ENCODE measurements around the gene XXYLT1.
"Not testable (repeated sequence)": the region's sequence is repeated elsewhere in the genome, so short reads cannot be mapped to it uniquely, and the experiment has no call there.

XXYLT1 gene

GRCh38 chr3:195270817-195271409 is at the start of gene XXYLT1:
Gene XXYLT1 (minus strand): TSS chr3:195271159. CDS start chr3:195271058, 101 bp downstream.
- DNase-seq = peak; percentile 85

GRCh38 chr3:195319060-195319459 is 48.1 kb upstream of the XXYLT1 start:
- DNase-seq = no peak

- no peak for DNase-seq
Observed at GRCh38 chr3:195312714-195313113, 41.8 kb upstream of the XXYLT1 start.

GRCh38 chr3:195307711-195308110 is 36.8 kb upstream of the XXYLT1 start:
- DNase-seq = no peak

GRCh38 chr3:195306369-195306768 is 35.4 kb upstream of the XXYLT1 start:
- DNase-seq = no peak

- no peak for DNase-seq
Observed at GRCh38 chr3:195302431-195302830, 31.5 kb upstream of the XXYLT1 start.

GRCh38 chr3:195297446-195297845 is 26.5 kb upstream of the XXYLT1 start:
- no peak for DNase-seq

- no peak for DNase-seq
Observed at GRCh38 chr3:195296662-195297061, 25.7 kb upstream of the XXYLT1 start.

- DNase-seq = no peak
Observed at GRCh38 chr3:195291121-195291520, 20.2 kb upstream of the XXYLT1 start.

GRCh38 chr3:195290643-195291042 is 19.7 kb upstream of the XXYLT1 start:
- not testable (repeated sequence) for DNase-seq

GRCh38 chr3:195286115-195286872 is 15.3 kb upstream of the XXYLT1 start:
- DNase-seq = no peak

GRCh38 chr3:195285372-195285771 is 14.4 kb upstream of the XXYLT1 start:
- DNase-seq = no peak

- DNase-seq = no peak
Observed at GRCh38 chr3:195284842-195285241, 13.9 kb upstream of the XXYLT1 start.

- DNase-seq = no peak
Observed at GRCh38 chr3:195282961-195283360, 12.0 kb upstream of the XXYLT1 start.

GRCh38 chr3:195274259-195274966 is 3.5 kb upstream of the XXYLT1 start:
- DNase-seq = no peak

- DNase-seq = peak; percentile 84
Observed at GRCh38 chr3:195271410-195272243, 668 bp upstream of the XXYLT1 start.

GRCh38 chr3:195270079-195270816 is 711 bp downstream of the XXYLT1 start:
- DNase-seq = no peak

- DNase-seq = no peak
Observed at GRCh38 chr3:195269375-195270078, 1.4 kb downstream of the XXYLT1 start.

- no peak for DNase-seq
Observed at GRCh38 chr3:195268576-195269309, 2.2 kb downstream of the XXYLT1 start.

- DNase-seq = no peak
Observed at GRCh38 chr3:195267096-195267495, 3.9 kb downstream of the XXYLT1 start.

GRCh38 chr3:195266428-195266827 is 4.5 kb downstream of the XXYLT1 start:
- no peak for DNase-seq
